CD4-positive, alpha-beta T cell (primary cell): Measurements from ENCODE around the gene ADAMTSL1. TPM values are rescaled to one million over a fixed set of nuclear protein-coding genes. Genes with fewer than 3 reads are reported as not detected.

ENCODE experiments used
- ATAC-seq: fragments of 200-7000 bp; cut with Tn5 transposase; one replicate; pipeline ENCODE4 v1.10.0; 2022; ENCODE audit warnings: mild to moderate bottlenecking; ENCODE audit not compliant: poor library complexity
- CTCF ChIA-PET: fragments of 350-600 bp; sonication (Branson Sonifier 250); formaldehyde crosslinking; loops from one replicate; lab custom pipeline; 2021; ENCODE audit warnings: antibody characterized with exemption, inconsistent platforms; lab: Charles Lee
- POLR2A ChIA-PET: fragments of 350-600 bp; sonication (Branson Sonifier 250); formaldehyde crosslinking; loops from one replicate; lab custom pipeline; 2021; ENCODE audit warnings: antibody characterized with exemption, inconsistent platforms; lab: Charles Lee
- DNase-seq, 14 experiments: peaks; one replicate each; pipeline ENCODE4 v3.0.0-alpha.2; 2013 to 2020; ENCODE audit warnings: mixed read lengths in 2 of 14
- H3K27ac ChIP-seq, 2 donors: one replicate each; pipeline versions ENCODE4 v1.5.1 to v1.7.0; 2013; ENCODE audit warnings: low read length in 2 of 2, low read depth in 1 of 2, mild to moderate bottlenecking in 1 of 2
- H3K27me3 ChIP-seq, 2 experiments: 1 replicate in 1 of 2; 2 replicates in 1 of 2; pipeline versions ENCODE4 v1.6.1 to v1.7.0; 2013; ENCODE audit warnings: low read length in 2 of 2, control low read depth in 1 of 2, mild to moderate bottlenecking in 1 of 2, moderate library complexity in 1 of 2; ENCODE audit not compliant: insufficient read depth in 2 of 2, control insufficient read depth in 1 of 2
- H3K36me3 ChIP-seq: one replicate; pipeline ENCODE4 v1.6.1; 2013; ENCODE audit warnings: low read length, control low read depth; ENCODE audit not compliant: insufficient read depth
- H3K4me1 ChIP-seq: one replicate; pipeline ENCODE4 v1.6.1; 2013; ENCODE audit warnings: low read length, control low read depth; ENCODE audit not compliant: insufficient read depth
- H3K4me3 ChIP-seq: one replicate; pipeline ENCODE4 v1.5.1; 2013; ENCODE audit warnings: mild to moderate bottlenecking, low read length, moderate library complexity
- H3K9me3 ChIP-seq, 2 experiments: 1 replicate in 1 of 2; 2 replicates in 1 of 2; pipeline versions ENCODE4 v1.6.1 to v1.7.0; 2013; ENCODE audit warnings: low read length in 2 of 2, mild to moderate bottlenecking in 2 of 2, control low read depth in 1 of 2, moderate library complexity in 1 of 2; ENCODE audit not compliant: control insufficient read depth in 1 of 2, insufficient read depth in 1 of 2
- H3K27ac Mint-ChIP-seq: one replicate; pipeline ENCODE4 v1.8.0; 2020; ENCODE audit warnings: mixed read lengths
- H3K27me3 Mint-ChIP-seq: one replicate; pipeline ENCODE4 v1.8.0; 2021; ENCODE audit warnings: mixed read lengths
- H3K36me3 Mint-ChIP-seq: one replicate; pipeline ENCODE4 v1.8.0; 2021; ENCODE audit warnings: low read depth, mixed read lengths
- H3K4me1 Mint-ChIP-seq: one replicate; pipeline ENCODE4 v1.8.0; 2021; ENCODE audit warnings: low read depth, mixed read lengths
- H3K4me3 Mint-ChIP-seq: one replicate; pipeline ENCODE4 v1.8.0; 2020; ENCODE audit warnings: mild to moderate bottlenecking, mixed read lengths
- H3K9me3 Mint-ChIP-seq: one replicate; pipeline ENCODE4 v1.8.0; 2020; ENCODE audit warnings: mixed read lengths
- CTCF ChIP-seq: fragments of 200-600 bp; IDR thresholded peaks from one replicate; pipeline ENCODE4 v1.8.0; 2022; ENCODE audit warnings: antibody characterized with exemption, mild to moderate bottlenecking
- intact Hi-C, 2 experiments: fragments of 100-400 bp; cut with DNase I in 1 of 2; cut with micrococcal nuclease in 1 of 2; formaldehyde crosslinking; loops; one replicate each; pipeline versions ENCODE4 v1.15.1 to v1.9.0; 2023 to 2025; cut with DNase I, micrococcal nuclease
- total RNA-seq, 174 experiments: library from RNA in 2 of 174; stranded (reverse) in 2 of 174; gene quantifications; one replicate each; pipeline ENCODE4 v1.2.3 and lab custom pipeline; 2021 to 2026

The ADAMTSL1 gene
- total RNA-seq, 2 experiments from 2014 or later, result not detected

DNA sequence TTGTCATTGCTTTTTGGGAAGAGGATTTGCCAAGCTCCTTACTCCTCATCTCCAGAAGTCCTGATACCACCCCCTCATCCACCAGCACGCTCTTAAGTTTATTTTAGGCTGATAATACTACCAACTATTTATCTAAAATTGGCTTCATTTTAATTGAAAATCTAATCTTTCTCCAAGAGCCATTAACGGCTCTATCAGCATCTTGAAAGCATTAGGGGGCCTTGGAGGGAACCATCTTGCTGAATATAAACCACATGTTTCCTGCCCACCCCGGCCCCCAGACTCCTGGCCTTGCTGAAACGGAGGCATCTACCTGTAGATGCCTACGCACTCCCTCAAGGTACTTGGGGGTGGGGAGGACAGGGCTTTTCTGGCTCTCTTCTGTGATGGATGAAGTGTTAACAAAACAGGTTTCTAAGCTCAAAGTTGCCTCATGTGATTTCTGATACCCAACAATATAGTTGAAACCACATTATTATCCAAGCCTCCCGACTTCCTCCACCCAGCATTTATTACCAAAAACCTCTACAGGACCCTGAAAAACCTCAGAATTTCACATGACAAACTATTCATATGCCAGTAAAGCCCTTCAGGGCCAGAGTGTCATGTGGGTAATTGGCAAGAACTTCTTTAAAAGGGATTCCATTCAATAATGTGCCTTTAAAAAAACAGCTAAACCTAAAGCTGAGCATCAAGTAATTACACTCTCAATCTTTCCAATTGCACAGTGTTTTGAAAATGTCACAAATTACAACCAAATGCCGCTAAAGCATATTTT lies 462.3 kb downstream of the ADAMTSL1 start:
- Histone ChIP-seq H3K4me1 (no peaks in the 10 kb centered on the region), H3K36me3 (no peaks in the 10 kb centered on the region), H3K9me3 (peaks cover 0 to 5% of the 10 kb centered on the region in 2 experiments), H3K4me3 (no peak overlapping the region), H3K27ac (no peak overlapping the region), H3K27me3 (peaks cover 0 to 3% of the 10 kb centered on the region in 2 experiments)
- no peak overlapping the region for H3K27ac Mint-ChIP-seq
- H3K36me3 Mint-ChIP-seq, result no peaks in the 10 kb centered on the region
- CTCF ChIA-PET, result no interaction called here
- H3K4me1 Mint-ChIP-seq, result no peaks in the 10 kb centered on the region
- no peak for TF ChIP-seq CTCF
- ATAC-seq (no peak), DNase-seq (no peak)
- H3K4me3 Mint-ChIP-seq, result no peak overlapping the region
- POLR2A ChIA-PET, result no interaction called here
- peaks cover 2% of the 10 kb centered on the region for H3K9me3 Mint-ChIP-seq
- intact Hi-C loops, result no loop called here
- H3K27me3 Mint-ChIP-seq, result peaks cover 10% of the 10 kb centered on the region

- no peak overlapping the region for H3K27ac Mint-ChIP-seq
- DNase-seq, result no peak
- H3K27me3 Mint-ChIP-seq, result peaks cover 10% of the 10 kb centered on the region
- Histone ChIP-seq H3K4me1 (no peaks in the 10 kb centered on the region), H3K4me3 (no peak overlapping the region), H3K27me3 (peaks cover 0 to 3% of the 10 kb centered on the region in 2 experiments), H3K36me3 (no peaks in the 10 kb centered on the region), H3K27ac (no peak overlapping the region), H3K9me3 (no peaks in the 10 kb centered on the region)
- no peaks in the 10 kb centered on the region for H3K4me1 Mint-ChIP-seq
- H3K9me3 Mint-ChIP-seq, result no peaks in the 10 kb centered on the region
- no peak overlapping the region for H3K4me3 Mint-ChIP-seq
- no peak for TF ChIP-seq CTCF
- no peak for ATAC-seq
- no peaks in the 10 kb centered on the region for H3K36me3 Mint-ChIP-seq
- ChIA-PET POLR2A (no interaction called here), CTCF (no interaction called here)
- intact Hi-C loops, result no loop called here
These were observed 466.0 kb downstream of the ADAMTSL1 start for GRCh38 chr9:18939943-18940342.

- no peak for TF ChIP-seq CTCF
- no peaks in the 10 kb centered on the region for H3K4me1 Mint-ChIP-seq
- no peaks in the 10 kb centered on the region for H3K9me3 Mint-ChIP-seq
- Histone ChIP-seq H3K4me3 (no peak overlapping the region), H3K27me3 (no peaks in the 10 kb centered on the region), H3K4me1 (no peaks in the 10 kb centered on the region), H3K36me3 (no peaks in the 10 kb centered on the region), H3K27ac (no peak overlapping the region), H3K9me3 (no peaks in the 10 kb centered on the region)
- no peak for ATAC-seq
- peaks cover 15% of the 10 kb centered on the region for H3K27me3 Mint-ChIP-seq
- no peak for DNase-seq
- intact Hi-C loops, result no loop called here
- no peak overlapping the region for H3K4me3 Mint-ChIP-seq
- H3K36me3 Mint-ChIP-seq, result no peaks in the 10 kb centered on the region
- POLR2A ChIA-PET, result no interaction called here
- CTCF ChIA-PET, result no interaction called here
- no peak overlapping the region for H3K27ac Mint-ChIP-seq
These were observed 467.2 kb downstream of the ADAMTSL1 start for GRCh38 chr9:18941060-18941740.
